Adrenal gland (tissue), 12 donors: ENCODE results near the gene PARP11. TPM values are rescaled to one million over a fixed set of nuclear protein-coding genes. Genes with fewer than 3 reads are reported as not detected.

Source experiments
- DNase-seq, 7 donors: peaks; one replicate each; pipeline ENCODE4 v3.0.0-alpha.2; 2019 to 2020
- H3K27ac ChIP-seq, 5 donors: fragments of 200-600 bp; sonication (generic) in 4 of 5; 1 replicate in 3 of 5; 2 replicates in 2 of 5; pipeline versions ENCODE4 v1.5.1 to v1.8.0; 2016 to 2020; ENCODE audit warnings: mild to moderate bottlenecking in 1 of 5
- H3K27me3 ChIP-seq: fragments of 200-600 bp; 2 replicates; pipeline ENCODE4 v1.8.0; 2021
- H3K36me3 ChIP-seq, 2 donors: fragments of 200-600 bp; replicated peaks in 1 of 2; 1 replicate in 1 of 2; 2 replicates in 1 of 2; pipeline versions ENCODE4 v1.5.1 to v1.8.0; 2018 to 2022
- H3K4me1 ChIP-seq, 2 donors: fragments of 200-600 bp; replicated peaks in 1 of 2; 1 replicate in 1 of 2; 2 replicates in 1 of 2; pipeline versions ENCODE4 v1.5.1 to v1.8.0; 2018 to 2021
- H3K4me3 ChIP-seq, 4 donors: fragments of 200-600 bp; sonication (generic) in 3 of 4; one replicate each; pipeline ENCODE4 v1.5.1; 2016 to 2018
- H3K9me3 ChIP-seq, 3 donors: fragments of 200-600 bp; sonication (generic) in 1 of 3; replicated peaks in 1 of 3; 1 replicate in 2 of 3; 2 replicates in 1 of 3; pipeline versions ENCODE4 v1.5.1 to v1.8.0; 2016 to 2021
- CTCF ChIP-seq, 6 experiments: fragments of 450-650 bp in 4 of 6; fragments of 200-600 bp in 2 of 6; sonication (generic) in 1 of 6; IDR thresholded peaks; 1 replicate in 5 of 6; 2 replicates in 1 of 6; pipeline versions ENCODE4 v1.5.1 to v1.8.0; 2016 to 2021; ENCODE audit warnings: antibody characterized with exemption in 6 of 6, mild to moderate bottlenecking in 2 of 6, moderate library complexity in 1 of 6
- POLR2A ChIP-seq, 2 donors: fragments of 450-650 bp; IDR thresholded peaks; one replicate each; pipeline ENCODE4 v1.6.1; 2017; ENCODE audit warnings: antibody characterized with exemption in 2 of 2, mild to moderate bottlenecking in 2 of 2, moderate library complexity in 1 of 2
- WGBS, 4 donors: extraction: QIAGEN DNeasy Blood & Tissue Kit in 2 of 4; methylation state at CpG; one replicate each; pipeline versions ENCODE4 v1.1.5 to v1.1.7; 2013 to 2017; 5-methylcytosine and 5-hydroxymethylcytosine counted together
- intact Hi-C, 2 donors: fragments of 100-400 bp; cut with DNase I; formaldehyde crosslinking; loops; one replicate each; pipeline versions ENCODE4 v1.14.1 to v1.15.0; 2022 to 2023
- polyA plus RNA-seq, 3 donors: library from polyadenylated mRNA; stranded (reverse); fragments of 200-250 nt in 2 of 3; fragments of 350-450 nt in 1 of 3; fragmentation: Illumina TruSeq in 1 of 3; extraction: RNeasy Lipid Tissue Mini Kit (QIAGEN cat#74804) in 1 of 3; gene quantifications; one replicate each; pipeline ENCODE4 v1.2.3, GENCODE V29; 2013 to 2014
- total RNA-seq, 9 donors: library from RNA; depleted of rRNA in 4 of 9; stranded (reverse); fragments of >200 nt in 4 of 9; fragments of 120-200 nt in 1 of 9; fragmentation: NEBNext Ultra II Directional in 1 of 9; extraction: Animal tissue kit (Norgen Biotek cat#: 25700) in 1 of 9; gene quantifications; one replicate each; pipeline versions ENCODE4 v1.1.0 to v1.2.4, GENCODE V29; 2013 to 2023
- donor health status: healthy with polysubstance abuse.
- donor health status: Bipolar disorder and iron deficiency.
- donor health status: DM: yes; HTN: yes; CAD: no.
- donor health status: DM: no; HTN: no; CAD: no.
- donor health status: DM: no; HTN: no; CAD: no.
- donor health status: DM: yes; HTN: yes; CAD: no.

PARP11 gene
- total and polyA plus RNA-seq, 12 donors: 2.8 to 29.8 (median 16.8) TPM

GRCh38 chr12:3896356-3896755, 23.2 kb upstream of the PARP11 start:
- 21 to 35% (median 28%) methylated on average over 2 of the region's 2 CpGs for WGBS, 4 donors
- Histone ChIP-seq H3K4me1 (no peaks in the 10 kb centered on the region), H3K36me3 (no peaks in the 10 kb centered on the region), H3K4me3 (no peak overlapping the region), H3K27ac (peak overlapping the region in 3 of 5 donors; percentile 42 to 80 (median 51)), H3K27me3 (no peaks in the 10 kb centered on the region), H3K9me3 (no peaks in the 10 kb centered on the region)
- no peak for DNase-seq
- TF ChIP-seq POLR2A (IDR thresholded peaks at IDR 0.05) (no peak), CTCF (IDR thresholded peaks at IDR 0.05) (no peak)
- intact Hi-C loops: no loop called here

- H3K27ac ChIP-seq: no peak overlapping the region
- WGBS, 4 donors: 89 to 98% (median 96%) methylated on average over 2 of the region's 2 CpGs
- no peak for DNase-seq
- no peaks in the 10 kb centered on the region for H3K4me1 ChIP-seq
- intact Hi-C loops: no loop called here
- no peaks in the 10 kb centered on the region for H3K9me3 ChIP-seq
- no peaks in the 10 kb centered on the region for H3K36me3 ChIP-seq
- H3K4me3 ChIP-seq: no peak overlapping the region
- TF ChIP-seq POLR2A (IDR thresholded peaks at IDR 0.05) (no peak), CTCF (IDR thresholded peaks at IDR 0.05) (no peak)
- no peaks in the 10 kb centered on the region for H3K27me3 ChIP-seq
Measured at GRCh38 chr12:3892631-3893030, 19.4 kb upstream of the PARP11 start.

GRCh38 chr12:3891201-3891600, 18.0 kb upstream of the PARP11 start:
- Histone ChIP-seq H3K4me3 (no peak overlapping the region), H3K9me3 (no peaks in the 10 kb centered on the region), H3K36me3 (no peaks in the 10 kb centered on the region), H3K27me3 (no peaks in the 10 kb centered on the region), H3K4me1 (no peaks in the 10 kb centered on the region), H3K27ac (no peak overlapping the region)
- no peak for DNase-seq
- intact Hi-C loops: no loop called here
- TF ChIP-seq POLR2A (IDR thresholded peaks at IDR 0.05): no peak
- no peak for TF ChIP-seq CTCF (IDR thresholded peaks at IDR 0.05)
- 85 to 91% (median 89%) methylated on average over 10 of the region's 10 CpGs for WGBS, 4 donors

GRCh38 chr12:3888659-3889058, 15.5 kb upstream of the PARP11 start:
- H3K9me3 ChIP-seq: no peaks in the 10 kb centered on the region
- H3K27ac ChIP-seq: no peak overlapping the region
- no peaks in the 10 kb centered on the region for H3K36me3 ChIP-seq
- H3K27me3 ChIP-seq: no peaks in the 10 kb centered on the region
- WGBS, 4 donors: 79 to 87% (median 80%) methylated on average over 7 of the region's 7 CpGs
- no peak overlapping the region for H3K4me3 ChIP-seq
- TF ChIP-seq CTCF (IDR thresholded peaks at IDR 0.05): no peak
- TF ChIP-seq POLR2A (IDR thresholded peaks at IDR 0.05): no peak
- DNase-seq: no peak
- H3K4me1 ChIP-seq: no peaks in the 10 kb centered on the region
- intact Hi-C loops: loop anchor here in 1 of 2 donors (10.0 kb wide), 1 partner anchor 396 kb away; no protein-coding TSS in a partner anchor
